Endodermal cell (in vitro differentiated cells): ENCODE results near the gene ZBTB20. TPM values are rescaled to one million over a fixed set of nuclear protein-coding genes. Genes with fewer than 3 reads are reported as not detected.

Source experiments
- DNase-seq: peaks from one replicate; pipeline ENCODE4 v3.0.0-alpha.2; 2017
- H3K27ac ChIP-seq: 2 replicates; pipeline ENCODE4 v1.5.1; 2013; ENCODE audit warnings: mild to moderate bottlenecking, low read depth, low read length, moderate library complexity
- H3K27me3 ChIP-seq: 2 replicates; pipeline ENCODE4 v1.6.1; 2013; ENCODE audit warnings: mild to moderate bottlenecking, low read length, moderate library complexity; ENCODE audit not compliant: insufficient read depth, control insufficient read depth, poor library complexity, severe bottlenecking
- H3K36me3 ChIP-seq: 2 replicates; pipeline ENCODE4 v1.7.0; 2013; ENCODE audit warnings: mild to moderate bottlenecking, low read length, moderate library complexity; ENCODE audit not compliant: control insufficient read depth, insufficient read depth
- H3K4me1 ChIP-seq: one replicate; pipeline ENCODE4 v1.7.0; 2013; ENCODE audit warnings: low read length; ENCODE audit not compliant: control insufficient read depth, insufficient read depth
- H3K4me3 ChIP-seq: 2 replicates; pipeline ENCODE4 v1.5.1; 2013; ENCODE audit warnings: mild to moderate bottlenecking, low read length, moderate library complexity
- H3K9ac ChIP-seq: 2 replicates; pipeline ENCODE4 v1.6.1; 2013; ENCODE audit warnings: mild to moderate bottlenecking, low read length, moderate library complexity; ENCODE audit not compliant: poor library complexity, severe bottlenecking; ENCODE audit errors: extremely low read depth
- H3K9me3 ChIP-seq: 2 replicates; pipeline ENCODE4 v1.6.1; 2013; ENCODE audit warnings: mild to moderate bottlenecking, low read length, moderate library complexity; ENCODE audit not compliant: control insufficient read depth
- H3K27ac Mint-ChIP-seq: 2 replicates; pipeline ENCODE4 v1.8.0; 2020; ENCODE audit warnings: mixed read lengths
- H3K27me3 Mint-ChIP-seq: 2 replicates; pipeline ENCODE4 v1.8.0; 2021; ENCODE audit warnings: mild to moderate bottlenecking, mixed read lengths; ENCODE audit not compliant: insufficient read depth
- H3K36me3 Mint-ChIP-seq: 2 replicates; pipeline ENCODE4 v1.8.0; 2020; ENCODE audit warnings: low read depth, mixed read lengths
- H3K4me1 Mint-ChIP-seq: 2 replicates; pipeline ENCODE4 v1.8.0; 2020; ENCODE audit warnings: mixed read lengths
- H3K4me3 Mint-ChIP-seq: 2 replicates; pipeline ENCODE4 v1.8.0; 2020; ENCODE audit warnings: mild to moderate bottlenecking, moderate library complexity, mixed read lengths
- H3K9me3 Mint-ChIP-seq: 2 replicates; pipeline ENCODE4 v1.8.0; 2020; ENCODE audit warnings: mild to moderate bottlenecking, mixed read lengths
- WGBS, 2 experiments: methylation state at CpG; one replicate each; pipeline versions ENCODE4 v1.1.5 to v1.1.7; 2013; ENCODE audit warnings: missing lambda C conversion rate in 2 of 2, mixed read lengths in 1 of 2; ENCODE audit not compliant: insufficient coverage in 1 of 2, insufficient read length in 1 of 2; 5-methylcytosine and 5-hydroxymethylcytosine counted together
- total RNA-seq, 2 donors: library from RNA; stranded (reverse); fragmentation: NEBNext Ultra II Directional in 1 of 2; extraction: Animal tissue kit (Norgen Biotek cat#: 25700) in 1 of 2; gene quantifications; 2 replicates in 1 of 2; 3 replicates in 1 of 2; pipeline ENCODE4 v1.2.1, GENCODE V29; 2021
- TF ChIP-seq, protein P1 (sequence below): fragments of 200-600 bp; sonication (generic); conservative IDR thresholded peaks from 2 replicates; pipeline ENCODE4 v1.5.0; 2021; ENCODE audit warnings: antibody characterized with exemption, mild to moderate bottlenecking

The ZBTB20 gene
- total RNA-seq, 2 donors from 2014 or later: 1.6 to 2.9 TPM

- no peak overlapping the region for H3K27ac Mint-ChIP-seq
- no peaks in the 10 kb centered on the region for H3K4me1 Mint-ChIP-seq
- no peaks in the 10 kb centered on the region for H3K36me3 ChIP-seq
- H3K36me3 Mint-ChIP-seq: no peaks in the 10 kb centered on the region
- WGBS, 2 experiments: 90% methylated on average over 1 of the region's 1 CpG; no CpG with 5 or more reads in 1 of the 2 experiments
- no peaks in the 10 kb centered on the region for H3K4me1 ChIP-seq
- no peak overlapping the region for H3K9ac ChIP-seq
- H3K27me3 Mint-ChIP-seq: no peaks in the 10 kb centered on the region
- no peaks in the 10 kb centered on the region for H3K9me3 Mint-ChIP-seq
- H3K9me3 ChIP-seq: no peaks in the 10 kb centered on the region
- no peak overlapping the region for H3K4me3 Mint-ChIP-seq
- TF ChIP-seq, protein P1, sequence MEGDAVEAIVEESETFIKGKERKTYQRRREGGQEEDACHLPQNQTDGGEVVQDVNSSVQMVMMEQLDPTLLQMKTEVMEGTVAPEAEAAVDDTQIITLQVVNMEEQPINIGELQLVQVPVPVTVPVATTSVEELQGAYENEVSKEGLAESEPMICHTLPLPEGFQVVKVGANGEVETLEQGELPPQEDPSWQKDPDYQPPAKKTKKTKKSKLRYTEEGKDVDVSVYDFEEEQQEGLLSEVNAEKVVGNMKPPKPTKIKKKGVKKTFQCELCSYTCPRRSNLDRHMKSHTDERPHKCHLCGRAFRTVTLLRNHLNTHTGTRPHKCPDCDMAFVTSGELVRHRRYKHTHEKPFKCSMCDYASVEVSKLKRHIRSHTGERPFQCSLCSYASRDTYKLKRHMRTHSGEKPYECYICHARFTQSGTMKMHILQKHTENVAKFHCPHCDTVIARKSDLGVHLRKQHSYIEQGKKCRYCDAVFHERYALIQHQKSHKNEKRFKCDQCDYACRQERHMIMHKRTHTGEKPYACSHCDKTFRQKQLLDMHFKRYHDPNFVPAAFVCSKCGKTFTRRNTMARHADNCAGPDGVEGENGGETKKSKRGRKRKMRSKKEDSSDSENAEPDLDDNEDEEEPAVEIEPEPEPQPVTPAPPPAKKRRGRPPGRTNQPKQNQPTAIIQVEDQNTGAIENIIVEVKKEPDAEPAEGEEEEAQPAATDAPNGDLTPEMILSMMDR: no peak
- H3K4me3 ChIP-seq: no peak overlapping the region
- no peak overlapping the region for H3K27ac ChIP-seq
- no peaks in the 10 kb centered on the region for H3K27me3 ChIP-seq
- no peak for DNase-seq
Observed at GRCh38 chr3:114460459-114460858, 686.6 kb downstream of the ZBTB20 start.

GRCh38 chr3:114456742-114457141 is 690.3 kb downstream of the ZBTB20 start:
- Mint-ChIP-seq H3K27ac (no peak overlapping the region), H3K36me3 (no peaks in the 10 kb centered on the region), H3K27me3 (peaks cover 4% of the 10 kb centered on the region), H3K4me1 (no peaks in the 10 kb centered on the region), H3K4me3 (no peak overlapping the region), H3K9me3 (no peaks in the 10 kb centered on the region)
- Histone ChIP-seq H3K36me3 (no peaks in the 10 kb centered on the region), H3K4me1 (no peaks in the 10 kb centered on the region), H3K9me3 (no peaks in the 10 kb centered on the region), H3K4me3 (no peak overlapping the region), H3K9ac (no peak overlapping the region), H3K27me3 (no peaks in the 10 kb centered on the region), H3K27ac (no peak overlapping the region)
- DNase-seq: no peak
- WGBS, 2 experiments: 89 to 93% methylated on average over 3 to 4 of the region's 4 CpGs
- TF ChIP-seq, protein P1: no peak

GRCh38 chr3:114455432-114455831 is 691.7 kb downstream of the ZBTB20 start:
- Mint-ChIP-seq H3K9me3 (no peaks in the 10 kb centered on the region), H3K27ac (no peak overlapping the region), H3K4me1 (no peaks in the 10 kb centered on the region), H3K27me3 (peaks cover 4% of the 10 kb centered on the region), H3K4me3 (no peak overlapping the region), H3K36me3 (no peaks in the 10 kb centered on the region)
- H3K27me3 ChIP-seq: no peaks in the 10 kb centered on the region
- H3K4me1 ChIP-seq: no peaks in the 10 kb centered on the region
- WGBS, 2 experiments: 81 to 94% methylated on average over 4 to 7 of the region's 7 CpGs
- TF ChIP-seq, protein P1: no peak
- no peak overlapping the region for H3K9ac ChIP-seq
- no peaks in the 10 kb centered on the region for H3K36me3 ChIP-seq
- H3K9me3 ChIP-seq: no peaks in the 10 kb centered on the region
- DNase-seq: no peak
- peak overlapping the region; percentile 100 for H3K27ac ChIP-seq
- no peak overlapping the region for H3K4me3 ChIP-seq
